H9 (cell line): Measurements from ENCODE around the gene ZNF714. TPM values are rescaled to one million over a fixed set of nuclear protein-coding genes. Genes with fewer than 3 reads are reported as not detected.

Experiments
- DNase-seq: peaks from one replicate; pipeline ENCODE4 v3.0.0-alpha.2; 2017
- H2AFZ ChIP-seq: one replicate; pipeline ENCODE4 v1.6.1; 2013; ENCODE audit warnings: mild to moderate bottlenecking, low read length, control low read depth, moderate library complexity
- H2AK5ac ChIP-seq: 2 replicates; pipeline ENCODE4 v1.6.1; 2013; ENCODE audit warnings: low read length, control low read depth, mixed read lengths; ENCODE audit not compliant: insufficient read length
- H2BK120ac ChIP-seq: one replicate; pipeline ENCODE4 v1.6.1; 2013; ENCODE audit warnings: low read depth, mild to moderate bottlenecking, low read length, control low read depth, inconsistent platforms; ENCODE audit not compliant: poor library complexity, severe bottlenecking
- H2BK12ac ChIP-seq: 2 replicates; pipeline ENCODE4 v1.6.1; 2013; ENCODE audit warnings: low read length, control low read depth, mixed read lengths, low read depth; ENCODE audit not compliant: insufficient read length
- H2BK15ac ChIP-seq: 2 replicates; pipeline ENCODE4 v1.6.1; 2013; ENCODE audit warnings: low read depth, low read length, control low read depth
- H2BK20ac ChIP-seq: one replicate; pipeline ENCODE4 v1.6.1; 2013; ENCODE audit warnings: low read depth, mild to moderate bottlenecking, low read length, control low read depth, inconsistent platforms; ENCODE audit not compliant: poor library complexity, severe bottlenecking
- H2BK5ac ChIP-seq: 2 replicates; pipeline ENCODE4 v1.6.1; 2013; ENCODE audit warnings: low read length, control low read depth, mixed read lengths; ENCODE audit not compliant: insufficient read length
- H3K14ac ChIP-seq: 2 replicates; pipeline ENCODE4 v1.6.1; 2013; ENCODE audit warnings: low read length, control low read depth; ENCODE audit not compliant: insufficient read depth
- H3K18ac ChIP-seq: 2 replicates; pipeline ENCODE4 v1.6.1; 2013; ENCODE audit warnings: low read depth, mild to moderate bottlenecking, mixed read lengths, low read length, control low read depth; ENCODE audit not compliant: insufficient read length
- H3K23ac ChIP-seq: 2 replicates; pipeline ENCODE4 v1.6.1; 2013; ENCODE audit warnings: low read length, control low read depth, mixed read lengths, low read depth; ENCODE audit not compliant: insufficient read length
- H3K23me2 ChIP-seq: 2 replicates; pipeline ENCODE4 v1.6.1; 2013; ENCODE audit warnings: low read depth, mild to moderate bottlenecking, mixed read lengths, low read length, control low read depth; ENCODE audit not compliant: insufficient read length, poor library complexity, severe bottlenecking
- H3K27ac ChIP-seq: 2 replicates; pipeline ENCODE4 v1.5.1; 2013; ENCODE audit warnings: low read length, control low read depth, mixed read lengths, low read depth; ENCODE audit not compliant: insufficient read length
- H3K27me3 ChIP-seq: 2 replicates; pipeline ENCODE4 v1.6.1; 2013; ENCODE audit warnings: low read length, control low read depth, inconsistent platforms; ENCODE audit not compliant: insufficient read depth
- H3K4ac ChIP-seq: 2 replicates; pipeline ENCODE4 v1.6.1; 2013; ENCODE audit warnings: low read depth, mild to moderate bottlenecking, control low read depth, inconsistent platforms, low read length, moderate library complexity
- H3K4me1 ChIP-seq: 2 replicates; pipeline ENCODE4 v1.6.1; 2013; ENCODE audit warnings: low read length, control low read depth, inconsistent platforms; ENCODE audit not compliant: insufficient read depth
- H3K4me2 ChIP-seq: 2 replicates; pipeline ENCODE4 v1.6.1; 2013; ENCODE audit warnings: low read length, control low read depth, mixed read lengths; ENCODE audit not compliant: insufficient read length, insufficient read depth
- H3K56ac ChIP-seq: 2 replicates; pipeline ENCODE4 v1.6.1; 2013; ENCODE audit warnings: low read depth, mild to moderate bottlenecking, mixed read lengths, low read length, control low read depth; ENCODE audit not compliant: insufficient read length
- H3K79me1 ChIP-seq: 2 replicates; pipeline ENCODE4 v1.6.1; 2013; ENCODE audit warnings: low read depth, mild to moderate bottlenecking, moderate library complexity, low read length, control low read depth, inconsistent platforms; ENCODE audit not compliant: insufficient read depth, poor library complexity, severe bottlenecking
- H3K79me2 ChIP-seq: 2 replicates; pipeline ENCODE4 v1.6.1; 2013; ENCODE audit warnings: low read length, control low read depth, inconsistent platforms; ENCODE audit not compliant: insufficient read depth
- H3K9ac ChIP-seq: 2 replicates; pipeline ENCODE4 v1.6.1; 2013; ENCODE audit warnings: low read length, control low read depth, mixed read lengths; ENCODE audit not compliant: insufficient read length; ENCODE audit errors: extremely low read depth
- H3K9me3 ChIP-seq: one replicate; pipeline ENCODE4 v1.6.1; 2013; ENCODE audit warnings: low read depth, low read length, inconsistent platforms; ENCODE audit not compliant: control insufficient read depth
- H3T11ph ChIP-seq: one replicate; pipeline ENCODE4 v1.6.1; 2013; ENCODE audit warnings: mild to moderate bottlenecking, low read length, control low read depth, inconsistent platforms
- H4K20me1 ChIP-seq: one replicate; pipeline ENCODE4 v1.6.1; 2013; ENCODE audit not compliant: control insufficient read depth, insufficient read length, insufficient read depth
- H4K5ac ChIP-seq: 2 replicates; pipeline ENCODE4 v1.6.1; 2013; ENCODE audit warnings: low read depth, mild to moderate bottlenecking, mixed read lengths, low read length, control low read depth; ENCODE audit not compliant: insufficient read length
- H4K8ac ChIP-seq: replicated peaks from 2 replicates; pipeline ENCODE4 v1.6.1; 2013; ENCODE audit warnings: low read length, control low read depth, mixed read lengths, low read depth; ENCODE audit not compliant: insufficient read length
- H4K91ac ChIP-seq: 2 replicates; pipeline ENCODE4 v1.6.1; 2013; ENCODE audit warnings: low read depth, mild to moderate bottlenecking, moderate library complexity, mixed read lengths, low read length, control low read depth; ENCODE audit not compliant: insufficient read length
- H3K27ac Mint-ChIP-seq, 3 experiments: 2 replicates in 2 of 3; 3 replicates in 1 of 3; pipeline ENCODE4 v1.8.0; 2020 to 2021; ENCODE audit warnings: mixed read lengths in 3 of 3, mild to moderate bottlenecking in 1 of 3, moderate library complexity in 1 of 3
- H3K27me3 Mint-ChIP-seq: 2 replicates; pipeline ENCODE4 v1.8.0; 2021; ENCODE audit warnings: low read depth, mild to moderate bottlenecking, moderate library complexity, mixed read lengths
- H3K36me3 Mint-ChIP-seq, 3 experiments: 2 replicates in 2 of 3; 3 replicates in 1 of 3; pipeline ENCODE4 v1.8.0; 2020 to 2021; ENCODE audit warnings: low read depth in 3 of 3, mixed read lengths in 3 of 3; ENCODE audit not compliant: insufficient read depth in 1 of 3
- H3K4me1 Mint-ChIP-seq, 2 experiments: 2 replicates each; pipeline ENCODE4 v1.8.0; 2020; ENCODE audit warnings: mixed read lengths in 2 of 2
- H3K4me3 Mint-ChIP-seq, 2 experiments: 2 replicates in 1 of 2; 3 replicates in 1 of 2; pipeline ENCODE4 v1.8.0; 2020 to 2021; ENCODE audit warnings: mild to moderate bottlenecking in 2 of 2, mixed read lengths in 2 of 2, moderate library complexity in 1 of 2
- H3K9me3 Mint-ChIP-seq, 2 experiments: 2 replicates in 1 of 2; 3 replicates in 1 of 2; pipeline ENCODE4 v1.8.0; 2020; ENCODE audit warnings: mild to moderate bottlenecking in 2 of 2, mixed read lengths in 2 of 2, moderate library complexity in 1 of 2
- WGBS: extraction: QIAGEN DNeasy Blood & Tissue Kit; methylation state at CpG from one replicate; pipeline ENCODE4 v1.1.7; 2013; ENCODE audit warnings: missing lambda C conversion rate, low lambda C conversion rate, mixed read lengths; ENCODE audit not compliant: insufficient read length; ENCODE audit errors: extremely low coverage; 5-methylcytosine and 5-hydroxymethylcytosine counted together
- total RNA-seq: library from RNA; stranded (reverse); gene quantifications from 2 replicates; pipeline ENCODE4 v1.2.1, GENCODE V29; 2021
- TF ChIP-seq, protein P1 (sequence below): fragments of 200-600 bp; sonication (generic); conservative IDR thresholded peaks from 3 replicates; pipeline ENCODE4 v1.8.0; 2021; ENCODE audit warnings: antibody characterized with exemption, mild to moderate bottlenecking

Gene ZNF714
- total RNA-seq, 1 experiment from 2014 or later = 53.9 TPM

DNA sequence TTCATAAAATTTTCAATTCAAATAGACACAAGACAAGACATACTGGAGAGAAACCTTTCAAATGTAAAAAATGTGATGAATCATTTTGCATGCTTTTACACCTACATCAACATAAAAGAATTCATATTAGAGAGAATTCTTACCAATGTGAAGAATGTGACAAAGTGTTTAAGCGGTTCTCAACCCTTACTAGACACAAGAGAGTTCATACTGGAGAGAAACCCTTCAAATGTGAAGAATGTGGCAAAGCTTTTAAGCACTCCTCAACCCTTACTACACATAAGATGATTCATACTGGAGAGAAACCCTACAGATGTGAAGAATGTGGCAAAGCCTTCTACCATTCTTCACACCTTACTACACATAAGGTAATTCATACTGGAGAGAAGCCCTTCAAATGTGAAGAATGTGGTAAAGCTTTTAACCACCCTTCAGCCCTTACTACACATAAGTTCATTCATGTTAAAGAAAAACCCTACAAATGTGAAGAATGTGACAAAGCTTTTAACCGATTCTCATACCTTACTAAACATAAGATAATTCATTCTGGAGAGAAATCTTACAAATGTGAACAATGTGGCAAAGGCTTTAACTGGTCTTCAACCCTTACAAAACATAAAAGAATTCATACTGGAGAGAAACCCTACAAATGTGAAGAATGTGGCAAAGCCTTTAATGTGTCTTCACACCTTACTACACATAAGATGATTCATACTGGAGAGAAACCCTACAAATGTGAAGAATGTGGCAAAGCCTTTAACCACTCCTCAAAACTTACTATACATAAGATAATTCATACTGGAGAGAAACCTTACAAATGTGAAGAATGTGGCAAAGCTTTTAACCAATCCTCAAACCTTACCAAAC is 35.3 kb downstream of the ZNF714 start:
- H4K20me1 ChIP-seq = no peaks in the 10 kb centered on the region
- no peak overlapping the region for H3K4me2 ChIP-seq
- H3K79me1 ChIP-seq = no peaks in the 10 kb centered on the region
- H4K8ac ChIP-seq = no peak overlapping the region
- H2BK15ac ChIP-seq = no peak overlapping the region
- no peaks in the 10 kb centered on the region for H3K4me1 ChIP-seq
- no peak overlapping the region for H2BK5ac ChIP-seq
- no peak overlapping the region for H2BK12ac ChIP-seq
- no peak overlapping the region for H3T11ph ChIP-seq
- no peak overlapping the region for H3K56ac ChIP-seq
- no peak overlapping the region for H4K91ac ChIP-seq
- H4K5ac ChIP-seq = no peak overlapping the region
- no peak overlapping the region for H2AK5ac ChIP-seq
- H3K9me3 ChIP-seq = no peaks in the 10 kb centered on the region
- WGBS = no CpG with 5 or more reads among the region's 2 CpGs
- no peak overlapping the region for H3K27ac ChIP-seq
- no peaks in the 10 kb centered on the region for H3K27me3 ChIP-seq
- Mint-ChIP-seq H3K4me3 (no peak overlapping the region), H3K9me3 (peaks cover 3 to 12% of the 10 kb centered on the region in 2 experiments), H3K4me1 (no peaks in the 10 kb centered on the region), H3K27ac (no peak overlapping the region; a peak in 1 of 7 replicates), H3K36me3 (peaks cover 57 to 75% (median 62%) of the 10 kb centered on the region in 3 experiments), H3K27me3 (no peaks in the 10 kb centered on the region)
- H2AFZ ChIP-seq = no peak overlapping the region
- no peak overlapping the region for H3K14ac ChIP-seq
- no peaks in the 10 kb centered on the region for H3K23me2 ChIP-seq
- no peak overlapping the region for H3K4ac ChIP-seq
- no peaks in the 10 kb centered on the region; the same call in 1 of the 2 replicates for H3K79me2 ChIP-seq
- no peak for DNase-seq
- no peak overlapping the region for H3K9ac ChIP-seq
- no peak overlapping the region for H2BK120ac ChIP-seq
- no peak overlapping the region for H3K18ac ChIP-seq
- TF ChIP-seq, protein P1, sequence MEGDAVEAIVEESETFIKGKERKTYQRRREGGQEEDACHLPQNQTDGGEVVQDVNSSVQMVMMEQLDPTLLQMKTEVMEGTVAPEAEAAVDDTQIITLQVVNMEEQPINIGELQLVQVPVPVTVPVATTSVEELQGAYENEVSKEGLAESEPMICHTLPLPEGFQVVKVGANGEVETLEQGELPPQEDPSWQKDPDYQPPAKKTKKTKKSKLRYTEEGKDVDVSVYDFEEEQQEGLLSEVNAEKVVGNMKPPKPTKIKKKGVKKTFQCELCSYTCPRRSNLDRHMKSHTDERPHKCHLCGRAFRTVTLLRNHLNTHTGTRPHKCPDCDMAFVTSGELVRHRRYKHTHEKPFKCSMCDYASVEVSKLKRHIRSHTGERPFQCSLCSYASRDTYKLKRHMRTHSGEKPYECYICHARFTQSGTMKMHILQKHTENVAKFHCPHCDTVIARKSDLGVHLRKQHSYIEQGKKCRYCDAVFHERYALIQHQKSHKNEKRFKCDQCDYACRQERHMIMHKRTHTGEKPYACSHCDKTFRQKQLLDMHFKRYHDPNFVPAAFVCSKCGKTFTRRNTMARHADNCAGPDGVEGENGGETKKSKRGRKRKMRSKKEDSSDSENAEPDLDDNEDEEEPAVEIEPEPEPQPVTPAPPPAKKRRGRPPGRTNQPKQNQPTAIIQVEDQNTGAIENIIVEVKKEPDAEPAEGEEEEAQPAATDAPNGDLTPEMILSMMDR = no peak
- no peak overlapping the region for H3K23ac ChIP-seq
- no peak overlapping the region for H2BK20ac ChIP-seq
